ENCODE data around the gene GNA14.
A peak's percentile ranks its signal among the peaks of the same experiment; 100 is the strongest.
"Not testable (repeated sequence)": the region's sequence is repeated elsewhere in the genome, so short reads cannot be mapped to it uniquely, and the experiment has no call there.

The GNA14 gene

DNA sequence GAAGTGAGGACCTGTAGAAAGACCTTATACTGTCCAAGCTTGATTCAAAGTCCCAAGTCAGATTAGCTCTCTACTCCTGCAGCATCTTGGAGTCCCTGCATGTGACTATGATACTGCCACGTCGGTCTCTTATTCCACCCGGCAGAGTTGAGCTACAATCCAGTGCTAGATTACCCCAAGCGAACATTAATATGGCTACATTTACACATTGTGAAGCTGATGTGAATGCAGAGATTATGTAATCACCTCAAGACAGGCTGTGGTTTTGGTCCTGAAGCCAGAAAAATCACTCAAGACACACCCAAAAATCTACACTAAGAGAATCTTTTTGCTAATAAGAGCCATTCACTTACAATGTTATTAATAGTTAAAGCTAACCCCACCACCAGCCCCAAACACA lies 116.7 kb downstream of the GNA14 start:
- DNase-seq, result no peak

GRCh38 chr9:77523891-77524290 lies 124.2 kb downstream of the GNA14 start:
- no peak for DNase-seq

- no peak for DNase-seq
Measured at GRCh38 chr9:77521091-77521490, 127.0 kb downstream of the GNA14 start.

DNA sequence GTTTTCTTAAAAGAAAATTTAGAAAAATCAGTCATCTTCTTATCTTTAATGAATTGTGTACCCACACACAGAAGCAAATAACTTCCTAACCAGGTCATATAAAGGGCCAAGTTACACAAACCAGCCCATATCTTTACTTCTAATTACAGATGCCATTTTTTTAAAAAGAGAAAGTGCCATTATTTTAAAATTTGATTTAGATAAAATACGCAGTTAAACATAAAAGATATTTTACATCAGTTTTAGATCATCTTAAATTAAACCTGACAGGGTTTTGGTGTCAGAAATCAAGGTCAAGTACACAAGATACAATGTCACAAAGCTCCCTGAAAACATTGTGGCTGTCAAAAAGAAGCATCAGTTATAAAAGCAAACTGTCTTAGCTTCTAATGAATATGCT lies 129.4 kb downstream of the GNA14 start:
- DNase-seq, result no peak

DNA sequence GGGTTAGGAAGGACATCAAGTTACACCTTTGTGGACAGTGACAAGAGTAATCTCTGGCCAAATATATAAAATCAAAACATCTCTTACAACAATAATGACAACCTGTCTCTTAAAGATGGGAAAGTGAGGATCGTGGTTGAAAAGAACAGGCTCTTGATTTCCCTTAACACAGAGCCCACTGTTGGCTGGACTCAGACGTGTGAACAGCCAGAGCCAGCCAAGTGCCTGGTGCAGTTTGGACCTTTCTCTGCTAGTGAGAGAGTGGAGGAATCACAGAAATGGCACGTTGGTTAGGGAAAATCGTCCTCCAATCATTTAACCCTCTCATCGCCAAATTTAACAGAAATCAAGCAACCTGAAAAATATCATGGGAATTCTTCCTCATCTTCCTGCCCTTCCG lies 131.3 kb downstream of the GNA14 start:
- DNase-seq, result no peak

DNA sequence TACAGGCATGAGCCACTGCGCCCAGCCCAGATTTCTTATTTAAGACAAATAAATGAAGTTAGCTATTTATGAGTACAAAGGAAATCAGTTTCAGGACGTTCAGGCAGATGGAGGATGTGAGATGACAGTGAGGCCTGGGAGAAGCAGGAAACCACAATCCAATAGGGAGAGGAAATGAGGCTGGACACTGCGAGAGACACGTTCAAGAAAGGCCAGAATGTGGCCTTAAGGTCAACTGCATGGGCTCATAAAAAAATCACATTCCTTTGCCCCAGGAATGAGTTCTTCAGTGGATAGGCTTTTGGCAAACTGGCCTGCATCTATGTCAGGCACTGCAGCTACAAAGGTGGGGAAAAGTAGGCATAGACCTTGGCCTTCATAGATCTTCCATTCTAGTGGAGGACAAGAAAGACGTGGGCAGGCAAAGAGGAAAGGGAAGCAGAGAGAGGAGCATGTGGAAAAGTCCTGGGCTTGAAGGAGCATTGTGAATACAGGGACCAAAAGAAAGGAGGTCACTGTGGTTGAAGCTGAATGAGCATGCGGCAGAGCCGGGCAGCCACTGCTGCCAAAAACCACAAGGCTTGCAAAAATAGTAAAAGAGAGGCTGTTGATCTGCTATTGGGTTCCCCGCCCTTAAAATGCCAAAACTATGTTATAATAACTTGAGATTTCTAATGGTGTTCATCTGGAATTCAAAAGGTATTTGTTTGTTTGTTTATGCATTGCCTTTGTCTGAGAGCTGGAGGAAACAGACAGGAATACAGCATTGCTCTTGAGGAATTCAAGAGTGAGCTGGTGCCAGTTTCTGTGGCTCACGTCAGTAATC lies 133.0 kb downstream of the GNA14 start:
- no peak for DNase-seq

DNA sequence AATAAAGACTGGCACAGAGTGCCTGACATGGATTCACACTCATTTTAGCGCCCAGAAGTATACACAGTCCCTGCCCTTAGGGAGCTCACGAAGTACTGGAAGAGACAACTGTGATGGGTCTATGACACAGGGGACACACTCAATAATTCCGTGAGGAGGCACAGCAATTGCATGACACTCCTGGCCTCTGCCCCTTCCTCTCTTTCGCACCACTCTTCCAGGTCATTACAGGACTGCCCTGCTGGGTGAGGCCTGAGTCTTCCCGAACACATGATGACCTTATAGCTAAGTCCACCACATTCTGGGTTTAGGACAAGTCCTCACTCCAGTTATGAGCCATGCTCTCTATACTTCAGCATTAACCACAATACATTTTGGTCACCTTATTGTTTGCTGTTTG lies 134.7 kb downstream of the GNA14 start:
- DNase-seq, result no peak

DNA sequence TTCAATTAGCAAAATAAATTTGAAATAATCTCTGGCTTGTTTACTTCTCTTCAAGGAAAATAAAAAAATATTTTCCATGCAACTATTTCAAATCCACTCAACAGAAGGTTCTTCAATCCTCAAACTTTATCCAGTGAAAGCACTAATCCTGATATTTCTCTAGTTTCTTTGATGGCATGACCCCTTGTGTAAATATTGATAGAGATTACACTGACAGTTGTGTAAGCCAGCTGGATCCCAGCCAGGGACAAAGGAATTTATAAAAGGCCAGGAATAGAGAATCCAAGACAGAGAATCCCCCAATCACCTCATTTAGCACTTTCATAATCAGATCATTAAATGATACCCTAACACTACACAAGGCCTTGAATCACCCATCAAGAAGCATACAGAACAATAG lies 135.2 kb downstream of the GNA14 start:
- DNase-seq, result no peak

DNA sequence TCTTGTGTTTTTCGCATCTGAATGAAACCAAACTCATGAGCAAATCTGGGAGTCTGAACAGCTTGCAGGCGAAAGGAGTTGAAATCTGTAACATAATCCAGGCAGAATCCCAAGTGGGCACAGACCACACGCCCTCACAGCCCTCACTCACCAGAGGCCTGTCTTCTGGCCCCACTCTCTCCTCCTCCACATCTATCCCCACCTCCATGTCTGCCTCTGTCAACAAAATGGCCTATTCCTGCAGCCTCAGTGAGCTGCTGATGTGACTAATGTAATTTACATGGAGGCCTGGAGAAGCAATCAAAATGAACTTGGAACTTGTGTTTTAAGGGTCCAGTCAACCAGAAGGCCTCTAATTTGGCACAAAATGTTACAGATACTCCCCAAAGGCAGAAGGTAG lies 136.6 kb downstream of the GNA14 start:
- no peak for DNase-seq

GRCh38 chr9:77510666-77511065 lies 137.5 kb downstream of the GNA14 start:
- DNase-seq, result no peak

GRCh38 chr9:77508396-77508795 lies 139.7 kb downstream of the GNA14 start:
- DNase-seq, result no peak

DNA sequence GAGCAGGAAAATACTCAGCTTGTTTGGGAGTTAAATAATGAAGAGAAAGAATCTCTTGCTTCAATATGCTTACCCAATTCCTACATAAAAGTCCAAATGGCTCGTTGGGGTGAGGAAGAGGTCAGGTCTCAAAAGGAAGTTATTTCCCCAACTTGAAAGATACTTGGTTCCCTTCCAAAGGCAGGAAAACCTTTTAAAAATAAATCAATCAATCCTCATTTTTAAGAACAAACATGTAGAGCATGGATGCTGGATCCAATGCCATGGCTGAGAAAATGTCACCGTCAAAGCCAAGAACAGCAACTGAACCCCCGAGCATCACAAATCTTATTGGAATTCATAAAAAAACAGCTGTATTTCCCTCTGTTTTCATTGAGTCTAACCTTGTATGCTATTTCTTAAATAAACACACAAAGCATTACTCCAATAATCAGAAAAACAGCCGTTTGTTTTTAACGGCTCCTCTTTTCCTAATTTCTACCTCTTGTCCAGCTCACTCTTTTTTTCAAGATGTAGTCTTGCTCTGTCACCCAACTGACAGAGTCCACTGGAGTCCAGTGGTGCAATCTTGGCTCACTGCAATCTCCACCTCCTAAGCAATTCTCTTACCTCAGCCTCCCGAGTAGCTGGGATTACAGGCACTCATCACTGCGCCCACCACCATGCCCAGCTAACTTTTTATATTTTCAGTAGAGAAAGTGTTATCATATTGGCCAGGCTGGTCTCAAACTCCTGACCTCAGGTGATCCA lies 140.7 kb downstream of the GNA14 start:
- no peak for DNase-seq

GRCh38 chr9:77505232-77505631 lies 142.9 kb downstream of the GNA14 start:
- no peak for DNase-seq

DNA sequence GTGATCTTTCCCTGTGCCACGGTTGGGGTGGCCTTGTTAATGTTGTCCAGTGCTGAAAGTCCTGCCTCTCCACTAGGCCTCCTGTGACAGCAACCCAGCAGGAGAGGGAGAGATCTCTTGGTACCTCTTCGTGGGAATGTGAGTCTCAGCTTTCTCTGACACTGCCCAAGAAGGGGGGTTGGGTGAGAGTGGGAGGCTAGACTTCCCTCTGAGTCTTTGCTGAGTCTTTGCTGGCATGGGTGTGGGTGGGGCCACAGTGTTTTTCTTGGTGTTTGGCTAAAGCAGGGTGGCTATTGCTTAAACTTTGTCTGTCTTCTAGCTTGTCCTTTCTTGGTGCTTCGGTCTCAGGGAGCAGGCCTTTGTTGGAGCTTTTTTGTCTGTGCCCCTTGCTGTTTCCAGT lies 145.6 kb downstream of the GNA14 start:
- DNase-seq, result no peak

GRCh38 chr9:77498891-77499290 lies 149.2 kb downstream of the GNA14 start:
- no peak for DNase-seq

DNA sequence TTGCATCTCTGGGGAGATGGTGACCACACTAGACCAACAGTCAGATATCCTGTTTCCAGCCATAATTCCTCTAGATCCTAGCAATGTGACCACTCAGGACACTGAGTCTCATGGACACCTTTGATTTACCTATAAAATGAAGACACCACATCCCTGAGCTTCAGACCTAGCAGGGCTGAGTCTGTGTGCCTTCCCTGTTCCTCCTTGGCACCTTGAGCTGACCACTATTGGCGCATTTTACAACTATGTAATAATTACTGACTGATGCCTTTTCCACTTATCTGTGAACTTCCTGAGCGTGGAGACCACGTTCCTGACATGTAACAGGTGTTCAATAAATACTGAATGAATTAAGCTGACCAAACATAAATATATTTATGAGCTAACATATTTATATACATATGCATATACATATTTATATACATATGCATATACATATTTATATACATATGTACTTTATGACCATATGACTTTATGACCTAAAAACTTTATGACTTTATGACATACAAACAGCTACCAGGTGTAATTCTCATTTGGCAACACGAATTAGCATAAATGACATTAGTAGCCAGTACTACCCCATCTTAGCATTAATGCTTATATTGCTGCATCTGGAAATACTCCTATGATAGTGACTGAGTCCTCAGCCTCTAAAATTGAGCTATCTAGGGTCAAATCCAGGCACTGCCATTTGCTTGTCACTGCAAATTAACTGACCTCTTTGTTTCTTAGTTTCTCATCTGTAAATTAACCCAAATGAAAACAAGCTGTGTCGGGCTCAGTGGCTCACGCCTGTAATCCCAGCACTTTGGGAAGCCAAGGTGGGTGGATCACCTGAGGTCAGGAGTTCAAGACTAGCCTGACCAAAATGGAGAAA lies 150.6 kb downstream of the GNA14 start:
- DNase-seq, result no peak

DNA sequence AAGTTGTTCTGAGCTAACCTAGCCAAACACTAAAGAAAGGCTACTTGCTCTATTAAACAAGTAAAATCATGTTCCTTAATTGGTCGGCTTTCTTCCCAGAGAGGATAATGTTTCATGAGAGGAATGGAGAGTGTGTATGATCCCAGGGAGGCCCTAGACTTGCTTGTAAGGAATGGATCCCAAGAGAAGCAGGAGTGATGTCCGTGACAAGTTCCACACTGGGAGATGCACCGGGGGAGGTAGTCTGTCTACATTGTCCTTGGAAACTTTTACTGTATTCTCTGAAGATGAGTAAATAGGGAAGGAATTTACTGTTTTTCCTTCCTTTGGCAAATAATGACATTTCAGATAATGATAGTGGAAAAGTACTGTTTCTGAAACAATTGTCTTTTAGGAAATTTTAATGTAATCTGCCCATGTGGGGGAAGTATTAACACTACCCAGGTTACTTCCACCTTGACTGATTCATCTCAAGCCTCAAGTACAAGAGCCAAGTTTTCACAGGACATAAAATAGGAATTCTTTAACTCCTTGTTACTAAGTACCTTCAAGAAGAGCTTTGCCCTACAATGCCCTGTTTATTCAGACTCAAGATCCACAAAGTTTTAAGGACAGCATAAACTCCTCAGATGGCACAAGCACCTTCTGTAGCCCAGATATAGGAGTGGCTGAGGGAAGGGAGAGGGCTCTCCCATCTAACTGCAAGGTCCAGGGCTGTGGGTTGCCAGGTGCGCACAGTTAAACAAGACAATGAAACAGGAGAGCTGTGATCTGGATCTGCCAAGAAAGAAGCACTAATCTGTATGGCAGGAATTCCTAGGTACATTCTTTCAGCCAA lies 152.1 kb downstream of the GNA14 start:
- DNase-seq, result peak; percentile 21

GRCh38 chr9:77490279-77490678 lies 157.8 kb downstream of the GNA14 start:
- DNase-seq, result not testable (repeated sequence)

DNA sequence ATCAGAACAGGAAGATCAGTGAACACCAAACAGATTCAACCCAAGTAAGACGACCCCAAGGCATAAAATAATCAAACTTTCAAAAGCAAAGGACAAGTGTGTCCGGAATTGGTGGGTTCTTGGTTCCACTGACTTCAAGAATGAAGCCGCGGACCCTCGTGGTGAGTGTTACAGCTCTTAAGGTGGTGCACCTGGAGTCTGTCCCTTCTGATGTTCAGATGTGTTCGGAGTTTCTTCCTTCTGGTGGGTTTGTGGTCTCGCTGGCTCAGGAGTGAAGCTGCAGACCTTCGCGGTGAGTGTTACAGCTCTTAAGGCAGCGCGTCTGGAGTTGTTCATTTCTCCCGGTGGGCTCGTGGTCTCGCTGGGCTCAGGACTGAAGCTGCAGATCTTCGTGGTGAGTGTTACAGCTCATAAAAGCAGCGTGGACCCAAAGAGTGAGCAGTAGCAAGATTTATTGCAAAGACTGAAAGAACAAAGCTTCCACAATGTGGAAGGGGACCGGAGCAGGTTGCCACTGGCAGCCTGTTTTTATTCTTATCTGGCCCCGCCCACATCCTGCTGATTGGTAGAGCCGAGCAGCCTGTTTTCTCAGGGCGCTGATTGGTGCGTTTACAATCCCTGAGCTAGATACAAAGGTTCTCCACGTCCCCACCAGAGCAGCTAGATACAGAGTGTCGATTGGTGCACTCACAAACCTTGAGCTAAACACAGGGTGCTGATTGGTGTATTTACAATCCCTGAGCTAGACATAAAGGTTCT lies 158.5 kb downstream of the GNA14 start:
- not testable (repeated sequence) for DNase-seq

GRCh38 chr9:77488439-77489126 lies 159.5 kb downstream of the GNA14 start:
- DNase-seq, result no peak

GRCh38 chr9:77486968-77487367 lies 161.2 kb downstream of the GNA14 start:
- no peak for DNase-seq
